NCI-H510A (cell line): Measurements from ENCODE around the gene NUDT1.

ENCODE experiments used
- DNase-seq: peaks from one replicate; lab custom pipeline; 2025; lab: John Stamatoyannopoulos, UW

The NUDT1 gene

DNA sequence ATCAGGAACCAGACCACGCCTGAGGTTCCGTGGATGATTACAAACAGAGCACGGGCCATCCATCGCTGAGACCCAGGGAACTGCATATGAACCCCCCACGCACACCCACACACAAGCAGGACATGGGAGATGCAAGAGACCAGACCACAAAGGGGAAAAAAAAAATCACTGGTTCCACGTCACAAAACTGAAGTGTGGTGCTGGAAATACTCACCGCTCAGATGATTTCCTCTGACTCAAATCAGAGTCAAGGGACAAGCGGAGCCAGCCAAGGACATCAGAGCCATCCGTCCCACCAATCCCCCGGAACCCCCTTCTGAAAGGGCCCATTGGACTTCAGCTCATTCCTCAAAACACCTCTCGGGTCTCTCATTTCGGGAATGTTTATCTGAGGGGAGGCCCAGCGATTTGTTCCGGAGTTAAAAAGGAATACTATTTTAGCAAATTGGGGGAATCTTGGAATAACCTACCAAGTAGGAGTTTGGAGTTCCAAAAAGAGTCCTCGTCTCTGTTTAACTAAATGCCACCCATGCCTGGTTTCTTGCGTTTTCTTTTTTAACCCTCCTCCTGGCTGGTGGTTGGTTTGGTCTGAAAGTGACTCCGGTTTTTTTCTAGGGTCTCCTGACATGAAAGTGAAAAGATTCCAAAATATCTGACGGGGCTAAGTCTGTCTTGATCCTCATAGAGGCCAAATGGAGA is 57.3 kb downstream of the NUDT1 start:
- DNase-seq: no peak

DNA sequence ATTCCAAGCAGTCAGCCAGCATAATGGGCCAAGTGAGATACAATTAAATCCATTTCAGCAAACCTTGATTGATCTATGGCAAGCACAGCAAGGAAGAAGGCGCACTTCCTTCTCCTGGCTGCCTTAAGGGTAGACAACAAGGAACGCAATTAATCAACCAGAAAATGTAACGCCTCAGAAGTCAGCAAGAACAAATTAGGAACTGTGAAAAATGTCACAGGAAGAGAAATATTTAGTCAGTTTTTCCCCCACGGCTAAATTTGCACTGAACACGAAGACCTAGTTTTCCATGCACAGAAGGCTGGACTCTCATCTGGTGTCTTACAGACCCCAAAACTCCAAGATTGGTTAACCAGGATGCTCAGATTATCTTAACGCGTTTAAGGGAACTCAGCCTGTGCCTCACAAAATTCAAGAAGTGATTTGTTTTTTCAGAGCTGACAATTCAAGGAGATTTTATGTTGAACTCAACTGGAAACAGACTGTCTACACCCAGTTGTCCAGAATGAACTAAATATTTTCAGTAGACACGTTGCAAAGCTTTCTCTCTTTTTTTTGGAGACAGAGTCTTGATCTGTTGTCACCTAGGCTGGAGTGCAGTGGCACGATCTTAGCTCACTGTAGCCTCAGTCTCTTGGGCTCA is 58.0 kb downstream of the NUDT1 start:
- DNase-seq: no peak
